Loucy (cell line): Measurements from ENCODE around the gene PCBD1.

Experiments
- H2AFZ ChIP-seq: fragments of 200-600 bp; sonication (generic); 2 replicates; pipeline ENCODE4 v1.6.0; 2016; ENCODE audit warnings: antibody characterized with exemption, mild to moderate bottlenecking, low read length, moderate library complexity
- H3F3A ChIP-seq: fragments of 200-600 bp; 2 replicates; pipeline ENCODE4 v1.6.0; 2016; ENCODE audit warnings: antibody characterized with exemption, low read depth, mild to moderate bottlenecking
- H3K27me3 ChIP-seq: fragments of 200-600 bp; sonication (generic); 2 replicates; pipeline ENCODE4 v1.6.1; 2014; ENCODE audit warnings: low read length, mild to moderate bottlenecking; ENCODE audit not compliant: insufficient read depth, poor library complexity, severe bottlenecking
- H3K36me3 ChIP-seq: fragments of 200-600 bp; sonication (generic); 2 replicates; pipeline ENCODE4 v1.6.1; 2016; ENCODE audit warnings: low read length; ENCODE audit not compliant: insufficient read depth
- H3K4me1 ChIP-seq: fragments of 200-600 bp; sonication (generic); 2 replicates; pipeline ENCODE4 v1.5.1; 2014; ENCODE audit warnings: low read length, mild to moderate bottlenecking; ENCODE audit not compliant: insufficient read depth, poor library complexity, severe bottlenecking
- H3K4me2 ChIP-seq: fragments of 200-600 bp; sonication (generic); 2 replicates; pipeline ENCODE4 v1.6.0; 2014; ENCODE audit warnings: antibody characterized with exemption, low read length, low read depth, mild to moderate bottlenecking; ENCODE audit not compliant: poor library complexity, severe bottlenecking
- H3K4me3 ChIP-seq: fragments of 200-600 bp; sonication (generic); 2 replicates; pipeline ENCODE4 v1.5.1; 2014; ENCODE audit warnings: low read length, mild to moderate bottlenecking, mixed read lengths; ENCODE audit not compliant: poor library complexity, severe bottlenecking
- H3K79me2 ChIP-seq: fragments of 200-600 bp; sonication (generic); 2 replicates; pipeline ENCODE4 v1.6.1; 2014; ENCODE audit warnings: low read length; ENCODE audit not compliant: insufficient read depth
- H3K9ac ChIP-seq: fragments of 200-600 bp; sonication (generic); 2 replicates; pipeline ENCODE4 v1.6.0; 2014; ENCODE audit warnings: mild to moderate bottlenecking, low read depth, low read length, moderate library complexity; ENCODE audit not compliant: poor library complexity, severe bottlenecking
- H3K9me2 ChIP-seq: fragments of 200-600 bp; sonication (generic); replicated peaks from 2 replicates; pipeline ENCODE4 v1.6.1; 2016; ENCODE audit warnings: low read depth, low read length, mixed read lengths
- H3K9me3 ChIP-seq: fragments of 200-600 bp; sonication (generic); 2 replicates; pipeline ENCODE4 v1.6.1; 2014; ENCODE audit warnings: mild to moderate bottlenecking, antibody characterized with exemption, low read length, low read depth; ENCODE audit not compliant: insufficient read depth
- H4K20me1 ChIP-seq: fragments of 200-600 bp; sonication (generic); 2 replicates; pipeline ENCODE4 v1.6.0; 2014; ENCODE audit warnings: antibody characterized with exemption, low read length, mild to moderate bottlenecking; ENCODE audit not compliant: insufficient read depth, poor library complexity, severe bottlenecking
- EZH2phosphoT487 ChIP-seq: fragments of 200-600 bp; IDR thresholded peaks from 2 replicates; pipeline ENCODE4 v1.6.1; 2018; ENCODE audit warnings: antibody characterized with exemption, mild to moderate bottlenecking, moderate library complexity, borderline replicate concordance
- TF ChIP-seq, protein P1 (sequence below): fragments of 200-600 bp; sonication (generic); conservative IDR thresholded peaks from 2 replicates; pipeline ENCODE4 v1.5.1; 2014; ENCODE audit warnings: mild to moderate bottlenecking, antibody characterized with exemption, low read length

The PCBD1 gene

DNA sequence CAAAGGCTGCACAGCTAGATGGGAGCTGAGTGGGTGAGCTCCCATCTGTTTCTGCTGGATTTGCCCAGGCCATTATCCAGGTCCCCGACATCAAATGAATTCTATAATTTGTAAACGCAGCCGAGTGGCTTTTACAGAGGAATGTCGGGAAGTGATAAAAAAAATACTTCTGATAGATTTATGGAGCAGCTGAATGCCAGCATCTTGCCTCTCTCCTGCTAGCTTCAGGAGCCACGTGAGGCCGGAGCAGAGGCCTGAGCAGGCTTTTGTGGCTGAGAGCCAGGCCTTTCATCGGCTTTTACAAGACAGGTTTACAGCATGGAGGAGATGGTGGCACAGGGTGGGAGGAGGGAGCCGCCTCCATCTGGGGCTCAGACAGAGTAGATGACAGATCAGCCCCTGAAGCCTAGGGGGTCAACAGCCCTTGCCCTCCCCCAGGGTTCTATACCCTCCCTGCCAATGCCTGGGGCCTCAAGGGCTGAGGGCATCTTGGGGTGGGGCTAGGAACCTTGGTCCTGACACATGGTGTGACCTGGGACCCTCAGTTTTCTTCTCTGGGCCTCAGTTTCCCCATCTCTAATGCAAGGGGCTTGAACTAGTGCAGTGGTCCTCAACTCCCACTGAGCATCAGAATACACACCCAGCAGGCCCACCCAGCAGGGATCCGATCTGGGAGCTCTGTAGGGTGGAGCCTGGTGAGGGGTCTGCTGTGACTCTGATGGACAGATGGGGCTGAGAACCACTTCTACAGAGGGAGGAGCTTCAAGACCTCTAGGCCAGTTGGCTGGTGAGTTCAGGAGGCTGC is 44.2 kb upstream of the PCBD1 start:
- Histone ChIP-seq H2AFZ (no peak overlapping the region), H3K4me1 (peaks cover 22% of the 10 kb centered on the region), H3K9me2 (no peaks in the 10 kb centered on the region), H4K20me1 (no peaks in the 10 kb centered on the region), H3K79me2 (no peaks in the 10 kb centered on the region), H3K36me3 (no peaks in the 10 kb centered on the region), H3K4me3 (no peak overlapping the region), H3K27me3 (no peaks in the 10 kb centered on the region), H3K9me3 (no peaks in the 10 kb centered on the region), H3K9ac (no peak overlapping the region), H3F3A (no peaks in the 10 kb centered on the region), H3K4me2 (no peak overlapping the region)
- no peak for TF ChIP-seq EZH2phosphoT487
- TF ChIP-seq, protein P1, sequence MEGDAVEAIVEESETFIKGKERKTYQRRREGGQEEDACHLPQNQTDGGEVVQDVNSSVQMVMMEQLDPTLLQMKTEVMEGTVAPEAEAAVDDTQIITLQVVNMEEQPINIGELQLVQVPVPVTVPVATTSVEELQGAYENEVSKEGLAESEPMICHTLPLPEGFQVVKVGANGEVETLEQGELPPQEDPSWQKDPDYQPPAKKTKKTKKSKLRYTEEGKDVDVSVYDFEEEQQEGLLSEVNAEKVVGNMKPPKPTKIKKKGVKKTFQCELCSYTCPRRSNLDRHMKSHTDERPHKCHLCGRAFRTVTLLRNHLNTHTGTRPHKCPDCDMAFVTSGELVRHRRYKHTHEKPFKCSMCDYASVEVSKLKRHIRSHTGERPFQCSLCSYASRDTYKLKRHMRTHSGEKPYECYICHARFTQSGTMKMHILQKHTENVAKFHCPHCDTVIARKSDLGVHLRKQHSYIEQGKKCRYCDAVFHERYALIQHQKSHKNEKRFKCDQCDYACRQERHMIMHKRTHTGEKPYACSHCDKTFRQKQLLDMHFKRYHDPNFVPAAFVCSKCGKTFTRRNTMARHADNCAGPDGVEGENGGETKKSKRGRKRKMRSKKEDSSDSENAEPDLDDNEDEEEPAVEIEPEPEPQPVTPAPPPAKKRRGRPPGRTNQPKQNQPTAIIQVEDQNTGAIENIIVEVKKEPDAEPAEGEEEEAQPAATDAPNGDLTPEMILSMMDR, result no peak

DNA sequence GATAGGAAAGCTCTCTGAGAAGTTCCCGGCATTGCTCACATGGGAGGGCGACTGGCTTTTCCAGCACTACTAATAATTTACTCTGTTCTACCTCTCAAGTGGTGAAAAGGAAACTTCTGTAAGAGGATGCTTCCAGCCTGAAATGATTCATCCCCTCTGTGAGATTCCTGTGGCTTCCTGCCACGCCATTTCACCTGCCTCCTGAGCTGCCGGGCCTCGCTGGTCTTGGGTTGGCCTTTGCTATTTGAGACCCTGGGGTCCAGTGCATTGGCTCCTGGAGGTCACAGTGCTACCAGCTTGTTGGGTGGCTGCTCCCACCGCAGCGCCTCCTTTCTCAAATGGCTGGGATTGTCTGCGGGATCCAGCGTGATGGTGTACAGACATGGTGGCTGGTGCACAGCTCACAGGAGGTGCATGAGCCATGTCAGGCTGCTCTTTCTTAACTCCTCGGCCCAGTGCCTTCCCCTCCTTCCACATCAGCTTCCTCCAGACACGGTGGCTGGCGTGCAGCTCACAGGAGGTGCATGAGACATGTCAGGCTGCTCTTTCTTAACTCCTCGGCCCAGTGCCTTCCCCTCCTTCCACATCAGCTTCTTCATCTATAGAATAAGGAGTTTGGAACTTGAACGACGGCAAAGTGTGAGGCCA is 42.9 kb upstream of the PCBD1 start:
- H3K4me1 ChIP-seq, result peaks cover 22% of the 10 kb centered on the region
- H3K79me2 ChIP-seq, result no peaks in the 10 kb centered on the region
- no peak for TF ChIP-seq EZH2phosphoT487
- TF ChIP-seq, protein P1, result 0 out of 2 replicates have a peak, but pooled peaks have one; percentile 11
- no peaks in the 10 kb centered on the region for H3F3A ChIP-seq
- H2AFZ ChIP-seq, result no peak overlapping the region
- no peak overlapping the region for H3K4me2 ChIP-seq
- no peak overlapping the region for H3K9ac ChIP-seq
- no peak overlapping the region for H3K4me3 ChIP-seq
- H3K27me3 ChIP-seq, result no peaks in the 10 kb centered on the region
- no peaks in the 10 kb centered on the region for H3K36me3 ChIP-seq
- H4K20me1 ChIP-seq, result no peaks in the 10 kb centered on the region
- no peaks in the 10 kb centered on the region for H3K9me2 ChIP-seq
- H3K9me3 ChIP-seq, result no peaks in the 10 kb centered on the region

DNA sequence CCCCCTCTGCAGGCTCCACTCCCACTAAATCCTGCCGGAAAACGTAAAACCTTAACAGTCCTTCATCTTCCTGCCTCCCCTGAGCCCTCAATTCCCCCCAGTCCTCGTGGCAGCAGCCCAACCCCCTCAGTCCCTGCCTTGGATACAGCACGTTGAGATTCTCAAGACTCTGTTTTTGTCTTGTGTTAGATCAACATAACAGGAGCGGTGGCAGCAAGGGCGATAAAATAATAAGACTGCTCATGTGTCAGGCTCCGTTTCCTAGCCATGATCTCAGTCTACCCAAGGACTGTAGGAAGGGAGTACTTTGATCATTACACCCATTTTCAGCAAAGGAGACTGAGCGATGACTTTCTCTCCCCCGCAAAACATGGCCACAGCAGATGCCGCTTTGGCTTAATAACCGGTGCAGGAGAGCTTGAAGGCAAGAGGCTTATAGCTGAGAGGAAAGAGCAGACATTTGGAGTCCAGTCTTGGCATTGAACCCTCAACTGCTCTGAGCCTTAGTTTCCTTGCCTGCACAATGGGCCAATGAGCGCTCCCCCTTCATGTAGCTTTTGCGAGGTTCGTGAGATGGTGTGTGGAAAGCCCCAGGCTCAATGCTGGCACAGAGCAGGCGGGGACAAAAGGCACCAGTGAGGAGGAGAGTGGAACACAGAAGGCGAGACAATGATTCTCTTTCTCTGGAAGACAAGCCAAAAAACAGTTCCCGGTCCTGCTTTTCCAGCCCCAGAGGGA is 42.1 kb upstream of the PCBD1 start:
- Histone ChIP-seq H3F3A (no peaks in the 10 kb centered on the region), H3K9me3 (no peaks in the 10 kb centered on the region), H3K4me1 (peaks cover 17% of the 10 kb centered on the region), H3K9me2 (no peaks in the 10 kb centered on the region), H3K36me3 (no peaks in the 10 kb centered on the region), H2AFZ (no peak overlapping the region), H3K79me2 (no peaks in the 10 kb centered on the region), H3K9ac (no peak overlapping the region), H4K20me1 (no peaks in the 10 kb centered on the region), H3K4me3 (no peak overlapping the region), H3K27me3 (no peaks in the 10 kb centered on the region), H3K4me2 (no peak overlapping the region)
- TF ChIP-seq, protein P1, result no peak
- TF ChIP-seq EZH2phosphoT487, result no peak
